Peyer's patch (tissue), 4 donors: Measurements from ENCODE around the gene KDSR. TPM values are rescaled to one million over a fixed set of nuclear protein-coding genes. Genes with fewer than 3 reads are reported as not detected.

Experiments used
- DNase-seq, 3 donors: peaks; one replicate each; pipeline ENCODE4 v3.0.0-alpha.2; 2017 to 2019
- H3K27ac ChIP-seq, 4 donors: fragments of 200-600 bp; sonication (generic); one replicate each; pipeline ENCODE4 v1.5.1; 2016 to 2019
- H3K27me3 ChIP-seq, 2 donors: fragments of 200-600 bp; sonication (generic); one replicate each; pipeline ENCODE4 v1.5.1; 2019
- H3K36me3 ChIP-seq, 3 donors: fragments of 200-600 bp; sonication (generic); one replicate each; pipeline ENCODE4 v1.5.1; 2016 to 2019
- H3K4me1 ChIP-seq, 4 donors: fragments of 200-600 bp; sonication (generic); one replicate each; pipeline ENCODE4 v1.5.1; 2016 to 2019
- H3K4me3 ChIP-seq, 4 donors: fragments of 200-600 bp; sonication (generic); 1 replicate in 3 of 4; 2 replicates in 1 of 4; pipeline ENCODE4 v1.5.1; 2016 to 2019; ENCODE audit warnings: mild to moderate bottlenecking in 1 of 4
- H3K9me3 ChIP-seq, 4 donors: fragments of 200-600 bp; sonication (generic); one replicate each; pipeline ENCODE4 v1.5.1; 2016 to 2019; ENCODE audit warnings: mild to moderate bottlenecking in 1 of 4
- POLR2A ChIP-seq, 2 donors: fragments of 450-650 bp; IDR thresholded peaks; one replicate each; pipeline ENCODE4 v1.5.1; 2017; ENCODE audit warnings: antibody characterized with exemption in 2 of 2, mild to moderate bottlenecking in 2 of 2, moderate library complexity in 2 of 2
- total RNA-seq, 4 donors: library from RNA; depleted of rRNA; stranded (reverse); fragments of >200 nt; gene quantifications; one replicate each; pipeline ENCODE4 v1.1.0, GENCODE V29; 2016
- TF ChIP-seq, protein P1 (sequence below), 6 experiments: fragments of 450-650 bp in 4 of 6; fragments of 200-600 bp in 2 of 6; sonication (generic) in 1 of 6; IDR thresholded peaks; one replicate each; pipeline ENCODE4 v1.5.1; 2017 to 2019; ENCODE audit warnings: antibody characterized with exemption in 6 of 6, mild to moderate bottlenecking in 3 of 6, moderate library complexity in 1 of 6

The KDSR gene
- total RNA-seq, 4 donors from 2014 or later: 7.4 to 33.2 (median 31.6) TPM

DNA sequence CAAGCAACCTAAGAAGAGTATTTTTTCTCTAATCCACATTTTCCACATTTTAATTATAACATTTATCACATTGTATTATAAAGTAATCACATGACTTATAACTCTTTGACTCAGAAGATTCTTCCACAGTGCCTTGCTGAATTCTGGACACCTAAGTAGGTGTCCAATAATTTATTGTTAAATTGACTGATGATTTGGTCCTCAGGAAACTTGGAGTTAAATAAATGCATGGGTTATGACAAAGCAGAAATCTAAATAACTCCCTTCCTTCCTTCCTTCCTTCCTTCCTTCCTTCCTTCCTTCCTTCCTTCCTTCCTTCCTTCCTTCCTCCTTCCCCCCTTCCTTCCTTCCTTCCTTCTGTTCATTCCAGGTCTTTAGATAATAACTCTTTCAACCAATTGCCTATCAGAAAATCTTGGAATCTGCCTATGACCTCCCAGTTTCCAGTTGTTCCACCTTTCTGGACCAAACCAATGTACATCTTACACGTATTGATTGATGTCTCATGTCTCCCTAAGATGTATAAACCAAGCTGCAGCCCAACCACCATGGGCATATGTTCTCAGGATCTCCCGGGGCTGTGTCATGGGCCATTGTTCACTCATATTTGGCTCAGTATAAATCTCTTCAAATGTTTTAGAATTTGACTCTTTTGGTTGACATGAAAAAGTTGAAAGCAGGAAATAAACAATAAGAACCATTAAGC lies 10.4 kb upstream of the KDSR start:
- TF ChIP-seq, protein P1, sequence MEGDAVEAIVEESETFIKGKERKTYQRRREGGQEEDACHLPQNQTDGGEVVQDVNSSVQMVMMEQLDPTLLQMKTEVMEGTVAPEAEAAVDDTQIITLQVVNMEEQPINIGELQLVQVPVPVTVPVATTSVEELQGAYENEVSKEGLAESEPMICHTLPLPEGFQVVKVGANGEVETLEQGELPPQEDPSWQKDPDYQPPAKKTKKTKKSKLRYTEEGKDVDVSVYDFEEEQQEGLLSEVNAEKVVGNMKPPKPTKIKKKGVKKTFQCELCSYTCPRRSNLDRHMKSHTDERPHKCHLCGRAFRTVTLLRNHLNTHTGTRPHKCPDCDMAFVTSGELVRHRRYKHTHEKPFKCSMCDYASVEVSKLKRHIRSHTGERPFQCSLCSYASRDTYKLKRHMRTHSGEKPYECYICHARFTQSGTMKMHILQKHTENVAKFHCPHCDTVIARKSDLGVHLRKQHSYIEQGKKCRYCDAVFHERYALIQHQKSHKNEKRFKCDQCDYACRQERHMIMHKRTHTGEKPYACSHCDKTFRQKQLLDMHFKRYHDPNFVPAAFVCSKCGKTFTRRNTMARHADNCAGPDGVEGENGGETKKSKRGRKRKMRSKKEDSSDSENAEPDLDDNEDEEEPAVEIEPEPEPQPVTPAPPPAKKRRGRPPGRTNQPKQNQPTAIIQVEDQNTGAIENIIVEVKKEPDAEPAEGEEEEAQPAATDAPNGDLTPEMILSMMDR (IDR thresholded peaks at IDR 0.05): no peak
- TF ChIP-seq POLR2A (IDR thresholded peaks at IDR 0.05): no peak
- Histone ChIP-seq H3K4me3 (no peak overlapping the region), H3K4me1 (no peaks in the 10 kb centered on the region), H3K27me3 (no peaks in the 10 kb centered on the region), H3K36me3 (no peaks in the 10 kb centered on the region), H3K27ac (no peak overlapping the region), H3K9me3 (no peaks in the 10 kb centered on the region)
- no peak for DNase-seq

DNA sequence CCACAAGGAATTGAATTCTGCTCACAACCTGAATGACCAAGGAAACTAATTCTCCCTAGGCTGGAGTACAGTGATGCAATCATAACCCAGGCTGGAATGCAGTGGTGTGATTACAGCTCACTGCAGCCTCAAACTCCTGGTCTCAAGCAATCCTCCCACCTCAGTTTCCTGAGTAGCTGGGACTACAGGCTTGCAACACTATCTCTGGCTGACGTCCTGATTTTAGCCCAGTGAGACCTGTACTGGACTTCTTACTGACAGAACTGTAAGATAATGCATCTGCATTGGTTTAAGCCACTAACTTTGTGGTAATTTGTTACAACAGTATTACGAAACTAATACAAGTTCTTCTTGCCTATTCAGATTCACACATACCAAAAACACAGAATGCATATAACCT lies 9.5 kb upstream of the KDSR start:
- no peak for TF ChIP-seq POLR2A (IDR thresholded peaks at IDR 0.05)
- TF ChIP-seq, protein P1 (IDR thresholded peaks at IDR 0.05): no peak

DNA sequence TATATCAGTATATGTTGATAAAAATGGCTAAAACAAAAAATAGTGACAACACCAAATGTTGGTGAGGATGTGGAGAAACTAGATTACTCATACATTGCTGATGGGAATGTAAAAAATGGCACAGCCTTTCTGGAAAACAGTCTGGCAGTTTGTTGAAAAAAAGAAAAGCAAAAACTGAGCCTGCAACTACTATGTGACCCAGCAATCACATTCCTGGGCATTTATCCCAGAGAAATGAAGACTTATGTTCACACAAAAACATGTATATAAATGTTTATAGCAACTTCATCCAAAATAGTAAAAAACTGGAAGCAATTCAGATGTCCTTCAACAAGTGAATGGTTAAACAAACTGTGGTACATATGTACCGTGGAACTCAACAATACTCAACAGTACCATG lies 7.5 kb upstream of the KDSR start:
- Histone ChIP-seq H3K9me3 (no peaks in the 10 kb centered on the region), H3K36me3 (no peaks in the 10 kb centered on the region), H3K27ac (no peak overlapping the region), H3K4me3 (no peak overlapping the region), H3K27me3 (no peaks in the 10 kb centered on the region), H3K4me1 (no peaks in the 10 kb centered on the region)
- TF ChIP-seq, protein P1 (IDR thresholded peaks at IDR 0.05): no peak
- no peak for TF ChIP-seq POLR2A (IDR thresholded peaks at IDR 0.05)
- no peak for DNase-seq

More for the DNA sequence above, 9.5 kb upstream of the KDSR start:
- Histone ChIP-seq H3K4me1 (no peaks in the 10 kb centered on the region), H3K36me3 (no peaks in the 10 kb centered on the region), H3K4me3 (no peak overlapping the region), H3K27me3 (no peaks in the 10 kb centered on the region), H3K9me3 (no peaks in the 10 kb centered on the region), H3K27ac (no peak overlapping the region)
- DNase-seq: no peak

DNA sequence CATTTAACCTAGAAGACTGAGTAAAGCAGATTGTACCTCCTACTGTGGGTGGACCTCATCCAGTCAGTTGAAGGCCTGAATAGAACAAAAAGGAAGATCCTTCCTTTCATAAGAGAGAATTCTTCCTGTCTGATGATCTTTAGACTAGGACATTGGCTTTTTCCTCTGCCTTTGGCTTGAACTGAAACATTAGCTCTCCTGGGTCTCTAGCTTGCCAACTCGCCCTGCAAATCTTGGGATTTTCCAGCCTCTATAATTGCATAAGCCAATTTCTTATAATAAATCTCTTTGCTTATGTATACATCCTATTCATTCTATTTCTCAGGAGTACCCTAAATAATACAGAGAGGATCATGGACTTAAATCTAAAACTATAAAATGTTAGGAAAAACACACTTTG lies 6.2 kb upstream of the KDSR start:
- no peaks in the 10 kb centered on the region for H3K36me3 ChIP-seq
- no peaks in the 10 kb centered on the region for H3K9me3 ChIP-seq
- no peak overlapping the region for H3K27ac ChIP-seq
- H3K4me1 ChIP-seq: no peaks in the 10 kb centered on the region
- no peak for TF ChIP-seq POLR2A (IDR thresholded peaks at IDR 0.05)
- TF ChIP-seq, protein P1 (IDR thresholded peaks at IDR 0.05): no peak
- no peak overlapping the region for H3K4me3 ChIP-seq
- no peak for DNase-seq
- H3K27me3 ChIP-seq: no peaks in the 10 kb centered on the region

DNA sequence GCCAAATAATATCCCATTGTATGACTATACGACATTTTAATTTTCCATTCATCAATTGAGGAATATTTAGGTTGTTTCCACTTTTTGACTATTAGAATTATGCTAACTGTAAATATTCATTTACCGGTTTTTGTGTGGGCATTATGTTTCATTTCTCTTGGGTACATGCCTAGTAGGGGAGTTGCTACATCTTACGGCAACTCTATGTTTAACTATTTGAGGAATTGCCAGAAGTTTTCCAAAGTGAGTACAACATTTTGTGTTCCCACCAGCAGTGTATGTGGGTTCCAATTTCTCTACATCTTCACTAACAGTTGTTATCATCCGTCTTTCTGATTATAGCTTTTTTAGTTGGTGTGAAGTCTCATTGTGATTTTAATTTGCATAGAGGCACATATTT lies 1.6 kb upstream of the KDSR start:
- TF ChIP-seq, protein P1 (IDR thresholded peaks at IDR 0.05): no peak
- no peak for TF ChIP-seq POLR2A (IDR thresholded peaks at IDR 0.05)
- H3K27ac ChIP-seq: no peak overlapping the region
- no peak overlapping the region for H3K4me3 ChIP-seq
- no peak for DNase-seq
- no peaks in the 10 kb centered on the region for H3K36me3 ChIP-seq
- H3K9me3 ChIP-seq: no peaks in the 10 kb centered on the region
- H3K4me1 ChIP-seq: peaks cover 0 to 10% (median 2%) of the 10 kb centered on the region in 4 donors
- no peaks in the 10 kb centered on the region for H3K27me3 ChIP-seq
